ENCODE data around the gene MAP2K3.

The MAP2K3 gene

DNA sequence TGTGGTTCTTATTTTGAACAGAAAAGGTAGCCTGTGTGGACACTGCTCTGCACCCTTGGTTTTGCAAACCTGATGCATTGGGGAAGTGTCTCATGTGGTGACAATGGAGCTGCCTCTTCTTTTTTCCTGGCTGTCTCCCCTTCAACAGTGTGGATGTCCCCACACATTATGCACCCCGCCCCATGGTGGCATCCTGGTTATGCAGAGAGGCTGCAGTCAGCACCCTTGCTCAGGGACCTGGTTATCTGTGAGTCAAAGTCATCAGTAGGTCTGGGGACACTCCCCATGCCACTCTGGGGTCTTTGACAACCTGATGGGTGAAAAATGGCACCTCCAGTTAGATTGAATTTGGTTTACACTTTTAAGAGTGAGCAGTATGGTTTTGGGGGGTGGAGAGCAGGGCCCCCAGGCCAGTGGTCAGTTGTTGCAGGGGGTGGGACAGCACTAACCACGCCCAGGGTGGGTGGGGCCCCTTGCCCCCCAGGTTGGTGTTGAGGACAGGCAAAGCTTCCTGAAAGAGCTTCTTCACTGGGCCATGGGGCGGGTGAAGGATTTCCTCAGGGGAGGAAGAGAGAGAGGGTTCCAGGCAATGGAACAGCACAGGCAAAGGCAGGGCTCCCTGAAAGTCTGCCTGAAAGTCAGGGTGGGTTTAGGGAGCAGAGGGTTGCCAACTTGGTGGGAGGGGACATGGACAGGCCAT lies 67.0 kb downstream of the MAP2K3 start:
- no peak for DNase-seq (ENCODE audit: low spot score)

DNA sequence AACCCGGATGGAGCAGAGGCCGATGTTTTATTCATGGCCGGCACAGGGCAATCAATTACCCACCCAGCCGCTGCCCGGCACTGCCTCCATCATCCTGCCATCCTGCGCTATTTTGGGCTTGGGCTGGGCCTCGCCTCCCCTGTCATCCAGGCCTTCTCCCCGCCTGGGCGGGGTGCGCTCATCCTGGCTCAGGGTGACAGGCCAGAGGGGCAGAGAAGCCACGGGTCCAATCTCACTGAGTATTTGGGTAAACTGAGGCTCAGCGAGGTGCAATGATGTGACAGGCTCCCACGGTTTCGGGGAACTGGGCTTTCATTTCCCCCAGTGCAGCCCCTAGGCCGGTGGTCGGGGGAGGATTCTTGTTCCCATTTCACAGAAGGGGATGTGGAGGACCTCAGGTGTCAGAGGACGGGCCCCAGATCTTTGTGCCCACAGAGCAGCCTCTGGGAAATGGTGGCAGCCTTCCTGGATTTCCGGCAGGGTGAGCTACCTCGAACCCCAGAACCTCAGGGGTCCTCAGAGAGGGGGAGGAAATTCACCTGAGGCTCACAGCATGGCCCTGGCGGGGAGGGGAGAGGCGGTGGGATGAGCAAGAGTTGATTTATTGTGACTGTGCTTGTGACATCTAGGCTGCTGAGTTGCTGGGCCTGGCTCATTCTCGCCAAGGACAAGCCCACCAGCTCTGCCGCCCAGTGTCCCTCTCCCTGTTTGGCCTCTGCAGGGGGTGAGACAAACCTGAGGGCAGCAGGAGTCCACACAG lies 67.9 kb downstream of the MAP2K3 start:
- no peak for DNase-seq (ENCODE audit: low spot score)

DNA sequence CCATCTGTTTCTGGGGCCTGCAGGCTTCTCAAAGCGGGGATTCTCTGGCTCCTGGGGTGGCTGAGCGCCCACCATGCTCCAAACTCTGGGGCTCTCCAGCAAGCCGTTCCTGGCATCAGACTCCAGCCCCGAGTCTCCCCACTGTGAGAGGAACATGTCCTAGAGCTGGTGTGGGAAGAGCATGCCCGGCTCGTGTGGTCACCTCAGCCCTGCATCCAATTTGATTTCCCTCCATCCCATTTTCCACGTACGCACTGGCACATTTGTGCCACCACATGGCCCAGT lies 68.4 kb downstream of the MAP2K3 start:
- DNase-seq (ENCODE audit: low spot score) = no peak

DNA sequence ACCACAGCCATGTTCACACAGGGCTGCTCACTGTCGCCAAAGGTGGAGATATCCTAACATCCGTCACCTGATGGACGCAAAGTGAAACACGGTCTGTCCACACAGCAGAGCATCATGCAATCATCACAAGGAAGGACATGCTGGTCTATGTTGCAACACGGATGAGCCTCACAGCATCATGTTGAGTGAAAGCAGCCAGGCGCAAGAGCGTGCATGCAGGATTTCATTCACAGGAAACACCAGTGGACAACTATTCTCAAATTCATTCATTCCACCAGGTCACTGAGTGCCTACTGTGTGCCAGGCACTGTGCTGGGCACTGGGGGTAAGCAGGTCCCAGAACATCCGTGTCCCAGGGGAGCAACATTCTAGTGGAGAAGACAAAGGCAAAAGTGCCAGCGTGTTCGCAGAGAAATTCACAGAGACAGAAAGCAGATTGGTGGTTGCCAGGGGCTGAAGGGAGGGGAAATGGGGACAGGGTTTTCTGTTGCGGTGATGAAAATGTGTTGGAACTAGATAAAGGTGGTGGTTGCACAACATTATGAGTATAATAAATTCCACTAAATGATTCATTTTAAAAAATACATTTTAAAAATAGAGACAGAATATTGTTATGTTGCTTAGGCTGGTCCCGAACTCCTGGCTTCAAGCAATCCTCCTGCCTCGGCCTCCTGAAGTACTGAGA lies 69.0 kb downstream of the MAP2K3 start:
- DNase-seq (ENCODE audit: low spot score) = no peak

GRCh38 chr17:21354796-21355385 lies 70.4 kb downstream of the MAP2K3 start:
- no peak for DNase-seq (ENCODE audit: low spot score)

DNA sequence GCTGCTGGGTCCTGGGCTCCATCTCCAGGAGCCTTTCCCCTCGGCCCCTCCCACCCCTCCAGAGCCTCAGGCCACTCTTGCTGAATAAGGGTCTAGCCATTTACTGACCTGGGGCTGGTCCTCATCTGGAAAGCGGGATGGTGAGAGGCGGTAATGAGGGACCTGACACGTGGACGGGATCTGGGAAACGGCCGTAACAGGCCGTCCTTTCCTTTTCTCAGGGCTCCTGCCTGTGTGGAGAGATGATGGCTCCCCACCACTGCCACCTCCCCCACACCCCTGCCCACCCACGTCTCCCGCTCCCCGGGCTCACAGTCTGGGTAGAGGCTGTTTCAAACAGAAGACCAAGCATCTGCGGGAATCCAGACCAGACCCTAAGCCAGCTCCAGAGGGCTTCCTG lies 71.1 kb downstream of the MAP2K3 start:
- no peak for DNase-seq (ENCODE audit: low spot score)

GRCh38 chr17:21356537-21357127 lies 72.1 kb downstream of the MAP2K3 start:
- DNase-seq (ENCODE audit: low spot score) = no peak

- DNase-seq (ENCODE audit: low spot score) = no peak
Measured at GRCh38 chr17:21357281-21357680, 72.8 kb downstream of the MAP2K3 start.

GRCh38 chr17:21357696-21358656 lies 73.5 kb downstream of the MAP2K3 start:
- no peak for DNase-seq (ENCODE audit: low spot score)

- no peak for DNase-seq (ENCODE audit: low spot score)
Measured at GRCh38 chr17:21358682-21359482, 74.4 kb downstream of the MAP2K3 start.

GRCh38 chr17:21359483-21359840 lies 75.0 kb downstream of the MAP2K3 start:
- DNase-seq (ENCODE audit: low spot score) = no peak

DNA sequence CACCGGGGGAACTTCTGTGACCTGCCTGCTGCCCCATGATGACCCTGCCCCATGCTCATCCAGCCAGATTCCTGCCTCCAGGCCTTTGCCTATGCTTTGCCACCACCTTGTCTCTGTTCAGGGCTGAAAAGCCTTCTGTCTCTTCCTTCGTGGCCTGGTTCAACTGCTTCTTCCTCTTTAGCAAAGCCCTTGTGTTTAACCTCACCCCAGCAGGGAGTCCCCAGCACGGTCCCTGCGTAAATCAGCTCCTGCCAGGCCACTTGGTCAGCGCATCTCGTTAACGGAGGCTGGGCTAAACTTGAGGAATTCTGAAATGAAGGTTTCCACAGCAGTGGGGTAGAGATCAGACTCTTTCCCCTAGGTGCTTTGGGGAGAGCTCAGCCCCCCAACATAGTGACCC lies 75.5 kb downstream of the MAP2K3 start:
- DNase-seq (ENCODE audit: low spot score) = no peak

DNA sequence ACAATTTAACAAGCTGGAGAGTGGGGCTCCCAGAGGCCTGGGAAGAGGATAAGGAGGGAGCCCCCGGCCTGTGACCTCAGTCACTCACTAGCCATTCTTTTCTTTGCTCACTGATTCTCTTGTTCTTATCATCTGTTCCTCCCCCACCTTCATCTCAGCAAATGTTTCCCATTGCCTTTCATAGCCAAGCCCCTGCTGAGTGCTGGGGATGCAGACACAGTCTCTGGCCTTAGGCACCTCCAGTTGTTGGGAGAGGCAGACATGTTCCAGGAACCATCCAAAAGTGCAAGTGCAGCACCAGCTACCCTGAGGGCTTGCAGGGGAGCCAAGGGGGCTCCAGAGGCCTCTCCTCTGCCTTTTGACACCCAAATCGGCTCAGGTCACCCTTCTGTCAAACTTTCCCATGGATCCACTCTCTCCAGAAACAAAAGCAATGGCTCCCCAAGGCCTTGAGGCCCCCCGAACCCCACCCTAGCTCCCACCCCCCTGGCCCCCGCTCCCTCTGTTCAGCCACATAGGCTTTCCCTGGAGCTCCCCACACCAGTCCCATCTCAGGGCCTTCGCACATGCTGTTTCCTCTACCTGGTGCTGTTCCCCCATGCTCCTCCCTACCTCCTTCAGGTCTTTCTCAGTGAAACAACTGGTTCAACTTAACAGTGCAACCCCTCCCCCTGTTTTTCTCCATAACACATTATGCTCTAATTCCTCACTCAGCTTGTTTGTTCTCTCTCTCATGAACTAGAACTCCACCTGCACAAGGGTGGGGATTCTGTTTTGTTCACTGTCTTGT lies 76.7 kb downstream of the MAP2K3 start:
- no peak for DNase-seq (ENCODE audit: low spot score)

DNA sequence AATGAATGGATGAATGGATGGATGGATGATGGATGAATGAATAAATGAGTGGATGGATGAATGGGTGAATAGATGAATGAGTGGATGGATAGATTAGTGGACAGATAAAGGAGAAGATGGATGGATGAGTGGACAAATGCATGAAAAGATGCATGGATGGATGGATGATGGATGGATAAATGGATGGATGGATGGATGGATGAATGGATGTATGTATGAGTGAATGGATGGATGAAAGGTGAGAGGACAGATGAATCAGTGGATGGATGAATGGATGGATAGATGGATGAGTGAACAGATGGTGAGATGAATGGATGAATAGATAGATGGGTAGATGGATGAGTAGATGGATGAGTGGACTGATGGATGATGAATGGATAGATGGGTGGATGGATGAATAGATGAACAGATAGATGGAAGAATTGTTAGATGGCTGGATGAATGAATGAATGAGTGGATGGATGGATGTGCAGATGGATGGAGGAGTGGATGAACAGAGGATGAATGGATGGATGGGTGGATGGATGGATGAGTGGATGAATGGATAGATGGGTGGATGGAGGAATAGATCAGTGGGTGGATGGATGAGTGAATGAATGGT lies 77.9 kb downstream of the MAP2K3 start:
- DNase-seq (ENCODE audit: low spot score) = no peak

GRCh38 chr17:21363776-21364642 lies 79.5 kb downstream of the MAP2K3 start:
- DNase-seq (ENCODE audit: low spot score) = no peak

Data from NAMALWA (cell line).